Right renal cortex interstitium (tissue), 3 donors: ENCODE results near the gene PDGFC. TPM values are rescaled to one million over a fixed set of nuclear protein-coding genes. Genes with fewer than 3 reads are reported as not detected.
"Not testable (repeated sequence)": the region's sequence is repeated elsewhere in the genome, so short reads cannot be mapped to it uniquely, and the experiment has no call there.

Experiments used
- DNase-seq, 3 donors: peaks; one replicate each; pipeline ENCODE4 v3.0.0-alpha.2; 2013; ENCODE audit warnings: low read depth in 3 of 3, low spot score in 2 of 3
- polyA plus RNA-seq, 3 donors: library from polyadenylated mRNA; unstranded; fragments of 120-200 nt; gene quantifications; one replicate each; pipeline ENCODE4 v1.2.1, GENCODE V29; 2013; ENCODE audit not compliant: insufficient read length in 3 of 3

PDGFC gene
- polyA plus RNA-seq, 3 donors, result 75.1 to 88.7 (median 84.1) TPM

- no peak for DNase-seq
Measured at GRCh38 chr4:156915221-156915620, 56.4 kb downstream of the PDGFC start.

DNA sequence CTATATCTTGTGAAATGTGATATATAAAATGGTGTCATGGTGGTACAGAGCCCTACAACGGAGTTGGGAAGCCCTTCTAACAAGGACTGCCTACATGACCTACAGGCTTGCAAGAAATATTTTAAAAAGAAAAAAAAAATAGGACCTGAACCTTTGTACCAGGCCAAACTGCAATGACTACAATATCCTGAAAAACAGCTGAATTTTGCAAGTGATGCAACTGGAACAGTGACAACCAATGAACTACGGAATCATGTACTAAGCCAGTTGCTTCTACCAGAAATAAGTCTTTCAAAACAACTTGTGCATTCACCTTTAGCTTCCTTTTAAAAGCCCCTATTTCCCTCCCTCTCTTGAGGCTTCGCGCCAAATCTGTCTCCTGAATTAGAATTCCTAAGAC lies 58.4 kb downstream of the PDGFC start:
- no peak for DNase-seq

DNA sequence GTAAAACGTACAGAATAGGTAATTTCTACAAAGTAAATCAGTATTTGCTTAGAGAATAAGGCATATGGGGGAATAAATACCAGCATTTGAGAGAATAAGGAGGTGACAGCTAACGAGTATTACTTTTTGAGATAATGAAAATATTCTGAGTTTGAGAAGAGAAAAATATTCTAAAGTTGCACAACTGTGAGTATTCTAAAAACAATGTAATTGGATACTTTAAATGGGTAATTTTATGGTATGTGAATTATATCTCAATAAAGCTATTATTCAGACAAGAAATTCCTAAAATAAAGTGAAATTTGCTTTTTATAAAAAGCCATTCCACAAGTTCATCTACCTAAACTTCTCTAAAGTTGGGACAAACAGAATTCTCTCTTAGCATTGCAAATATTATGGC lies 62.6 kb downstream of the PDGFC start:
- DNase-seq, result no peak

GRCh38 chr4:156906325-156906724 lies 65.3 kb downstream of the PDGFC start:
- no peak for DNase-seq

GRCh38 chr4:156901871-156902270 lies 69.7 kb downstream of the PDGFC start:
- DNase-seq, result no peak

DNA sequence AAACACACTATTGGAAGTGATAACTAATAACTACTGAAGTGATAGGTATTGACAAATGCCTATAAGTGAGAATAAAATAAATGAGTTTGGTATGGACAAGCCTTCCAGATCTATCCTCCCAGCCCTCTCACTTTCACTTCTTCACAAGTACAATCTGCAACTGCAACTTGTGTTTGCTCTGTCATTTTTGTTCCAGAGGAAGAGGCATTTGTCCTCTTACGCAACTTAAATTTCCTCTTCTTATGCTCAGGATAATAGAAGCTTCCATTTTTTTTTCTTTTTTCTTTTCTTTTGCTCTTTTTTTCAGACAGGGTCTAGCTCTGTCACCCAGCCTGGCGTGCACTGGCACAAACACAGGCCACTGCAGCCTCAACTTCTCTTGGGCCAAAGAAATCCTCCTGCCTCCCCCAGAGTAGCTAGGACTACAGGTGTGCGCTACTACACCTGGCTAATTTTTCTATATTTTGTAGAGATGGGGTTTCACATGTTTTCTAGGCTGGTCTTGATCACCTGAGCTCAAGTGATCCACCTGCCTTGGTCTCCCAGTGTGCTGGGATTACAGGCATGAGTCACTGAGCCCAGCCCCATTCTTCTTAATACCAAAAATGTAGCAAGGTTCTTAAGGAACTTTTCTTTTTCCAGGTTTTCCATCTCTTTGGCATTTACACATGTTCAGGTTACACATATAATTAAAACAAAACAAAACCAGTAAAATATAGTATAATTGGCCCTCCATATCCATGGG lies 73.1 kb downstream of the PDGFC start:
- DNase-seq, result no peak

- no peak for DNase-seq
Measured at GRCh38 chr4:156896527-156896926, 75.1 kb downstream of the PDGFC start.

DNA sequence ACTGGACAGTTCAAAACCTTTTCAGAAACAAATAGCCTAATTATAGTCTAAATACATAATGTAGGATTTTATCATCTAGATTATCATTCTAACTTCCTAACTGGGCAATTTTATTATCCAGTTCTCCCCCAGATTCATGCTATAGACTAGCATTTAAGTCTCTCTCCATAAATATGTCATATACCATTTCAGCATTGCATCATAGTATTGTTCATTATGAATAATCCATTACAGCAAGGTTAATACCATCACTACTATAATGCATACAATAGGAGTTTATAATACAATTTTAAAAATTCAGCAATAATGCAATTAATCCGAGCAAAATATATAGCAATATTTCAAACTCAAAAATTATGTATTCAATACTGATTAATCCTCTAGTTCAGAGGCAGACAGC lies 77.4 kb downstream of the PDGFC start:
- DNase-seq, result no peak

DNA sequence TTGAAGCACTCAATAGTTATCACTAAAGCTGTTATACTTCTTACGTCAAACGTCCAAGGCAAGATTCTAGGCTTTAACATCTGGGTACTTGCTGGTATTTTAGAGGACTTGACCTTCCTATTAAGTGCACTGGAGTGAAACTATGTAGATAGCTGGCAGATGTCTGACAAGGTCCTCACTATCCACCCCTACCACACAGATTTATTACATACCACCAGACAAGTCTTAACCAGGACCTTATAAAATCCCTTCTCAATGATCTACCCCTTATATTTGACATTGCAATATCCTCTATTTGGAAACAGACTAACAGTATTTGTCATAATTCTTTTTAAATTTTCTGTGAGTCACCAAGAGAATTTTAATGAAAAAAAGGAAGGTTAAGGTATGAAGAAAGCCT lies 78.8 kb downstream of the PDGFC start:
- no peak for DNase-seq

- DNase-seq, result no peak
Measured at GRCh38 chr4:156889616-156890594, 81.7 kb downstream of the PDGFC start.

DNA sequence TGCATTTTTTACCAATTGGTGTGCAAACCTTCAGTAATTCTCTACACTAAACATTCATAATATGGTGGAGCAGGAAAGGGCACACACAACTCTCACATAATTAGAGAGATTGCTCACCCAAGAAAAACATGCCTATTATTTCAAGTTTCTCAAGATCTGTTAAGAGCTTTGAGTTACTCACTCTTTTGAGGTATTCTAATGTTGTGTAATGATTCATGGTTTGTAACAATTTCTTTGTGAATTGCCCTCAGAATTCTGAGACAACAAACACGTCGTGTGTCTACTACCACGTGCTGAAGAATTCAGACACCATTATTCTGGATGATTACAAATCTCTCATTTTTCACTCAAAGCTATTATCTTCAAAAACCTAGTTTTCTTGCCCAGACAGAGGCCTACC lies 82.8 kb downstream of the PDGFC start:
- DNase-seq, result no peak

- no peak for DNase-seq
Measured at GRCh38 chr4:156886481-156886880, 85.1 kb downstream of the PDGFC start.

- DNase-seq, result no peak
Measured at GRCh38 chr4:156885374-156885773, 86.2 kb downstream of the PDGFC start.

DNA sequence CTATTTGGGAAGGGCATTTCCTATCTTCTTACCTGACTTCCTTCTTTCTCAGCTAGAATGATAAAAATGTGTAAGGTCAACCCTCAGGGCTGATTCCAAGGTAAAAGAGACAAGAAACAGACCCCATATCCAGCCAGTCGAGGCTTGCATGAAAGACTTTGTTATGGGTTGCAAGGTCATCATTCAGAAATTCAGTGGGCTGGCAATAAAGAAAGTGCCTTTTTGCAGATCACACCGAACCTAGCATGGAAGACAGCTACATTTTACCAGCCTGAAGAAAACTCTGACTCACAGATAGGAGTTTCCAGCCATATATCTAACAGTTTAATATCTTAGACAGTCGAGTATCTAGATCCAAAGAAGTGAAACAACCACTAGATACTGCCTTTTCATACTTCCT lies 87.4 kb downstream of the PDGFC start:
- no peak for DNase-seq

DNA sequence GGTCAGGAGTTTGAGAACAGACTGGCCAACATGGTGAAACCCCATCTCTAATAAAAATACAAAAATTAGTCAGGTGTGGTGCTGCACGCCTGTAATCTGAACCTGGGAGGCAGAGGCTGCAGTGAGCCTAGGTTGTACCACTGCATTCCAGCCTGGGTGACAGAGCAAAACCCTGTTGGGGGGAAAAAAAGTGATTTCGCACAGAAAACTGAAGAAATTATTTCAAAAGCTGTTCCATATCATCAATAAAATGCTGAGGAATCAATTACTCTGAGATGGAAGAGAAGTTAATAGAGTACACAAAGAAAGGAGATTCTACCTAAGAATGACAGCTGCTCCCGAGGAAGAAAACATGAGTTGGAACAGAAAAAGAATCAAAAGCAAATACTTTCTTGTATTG lies 95.9 kb downstream of the PDGFC start:
- DNase-seq, result no peak

GRCh38 chr4:156875055-156875454 lies 96.5 kb downstream of the PDGFC start:
- no peak for DNase-seq

DNA sequence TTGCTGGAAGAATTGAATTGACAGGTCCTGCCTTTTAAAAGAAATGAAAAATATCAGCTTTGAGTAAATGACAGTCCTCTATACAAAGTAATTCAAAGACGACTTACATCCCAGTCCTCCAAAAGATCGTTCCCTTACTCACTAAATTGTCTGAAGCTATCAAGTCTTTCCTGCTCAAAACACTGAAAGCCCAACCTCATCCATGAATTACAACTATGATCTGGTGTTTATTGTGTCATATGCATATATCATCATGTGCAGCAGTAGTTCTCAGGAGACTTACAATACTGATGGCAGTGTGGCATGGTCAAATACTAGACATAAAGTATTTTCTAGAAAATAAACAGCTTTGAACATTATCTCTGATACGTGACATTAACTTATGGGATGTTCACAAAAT lies 97.8 kb downstream of the PDGFC start:
- DNase-seq, result no peak

- no peak for DNase-seq
Measured at GRCh38 chr4:156870861-156871260, 100.7 kb downstream of the PDGFC start.

DNA sequence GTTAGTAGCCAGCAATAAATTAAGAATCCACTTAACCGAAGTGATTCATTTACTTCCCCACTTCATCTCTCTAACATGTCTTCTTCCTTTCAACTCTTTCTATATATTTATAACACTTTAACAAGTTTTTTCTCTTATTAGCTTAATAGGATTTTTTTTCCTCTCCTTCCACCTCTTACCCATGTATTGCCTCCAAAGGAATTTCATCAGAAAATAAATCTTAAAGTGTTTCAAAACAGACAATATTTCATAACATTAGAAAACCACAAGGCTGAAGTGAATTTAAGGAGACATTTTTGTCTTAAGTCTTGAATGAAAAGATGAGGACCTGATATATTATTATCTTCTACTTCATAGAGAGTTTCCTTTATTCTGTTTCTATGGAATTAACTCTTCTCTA lies 101.5 kb downstream of the PDGFC start:
- no peak for DNase-seq

- not testable (repeated sequence) for DNase-seq
Measured at GRCh38 chr4:156866088-156866487, 105.5 kb downstream of the PDGFC start.

DNA sequence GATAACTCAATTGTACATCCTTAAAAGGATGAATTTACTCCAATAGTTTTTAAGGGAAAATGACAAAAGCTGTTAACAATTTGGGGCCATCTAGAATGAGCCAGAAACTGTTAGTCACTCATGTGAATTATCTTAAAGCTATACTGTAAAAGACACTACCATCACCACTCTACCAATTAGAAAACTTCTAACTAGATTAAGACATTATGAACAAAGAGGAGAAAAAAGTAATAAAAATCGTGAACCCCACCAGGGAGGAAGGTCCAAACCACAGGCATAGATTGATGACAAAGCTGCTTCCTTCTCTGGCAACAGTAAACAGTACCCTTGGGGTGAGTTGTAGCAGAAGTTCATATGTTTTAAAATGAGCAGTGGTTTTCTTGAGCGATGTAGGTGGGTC lies 106.1 kb downstream of the PDGFC start:
- no peak for DNase-seq

- no peak for DNase-seq
Measured at GRCh38 chr4:156858071-156858470, 113.5 kb downstream of the PDGFC start.
